ENCODE measurements around the gene ATAD3A.

The ATAD3A gene

GRCh38 chr1:1540818-1541628 lies 29.1 kb downstream of the ATAD3A start:
- Histone ChIP-seq H3K79me2 (ENCODE audit: control insufficient read depth, insufficient read depth, low read length, unreplicated experiment) (peaks cover 22% of the 10 kb centered on the region), H2AFZ (ENCODE audit: low read length, unreplicated experiment) (no peak overlapping the region), H3K4me3 (ENCODE audit: low read depth, low read length) (peak overlapping the region; percentile 94), H3K4me1 (ENCODE audit: control insufficient read depth, insufficient read depth, low read length, unreplicated experiment) (no peaks in the 10 kb centered on the region), H3K36me3 (ENCODE audit: insufficient read depth, low read length) (no peaks in the 10 kb centered on the region), H3K27me3 (ENCODE audit: insufficient read depth, low read length) (no peaks in the 10 kb centered on the region), H3K27ac (ENCODE audit: low read depth, low read length) (no peak overlapping the region)

- H3K27me3 ChIP-seq (ENCODE audit: insufficient read depth, low read length) = no peaks in the 10 kb centered on the region
- H3K36me3 ChIP-seq (ENCODE audit: insufficient read depth, low read length) = no peaks in the 10 kb centered on the region
- H3K4me1 ChIP-seq (ENCODE audit: control insufficient read depth, insufficient read depth, low read length, unreplicated experiment) = no peaks in the 10 kb centered on the region
- peaks cover 22% of the 10 kb centered on the region for H3K79me2 ChIP-seq (ENCODE audit: control insufficient read depth, insufficient read depth, low read length, unreplicated experiment)
- no peak overlapping the region for H3K27ac ChIP-seq (ENCODE audit: low read depth, low read length)
- no peak overlapping the region for H2AFZ ChIP-seq (ENCODE audit: low read length, unreplicated experiment)
- H3K4me3 ChIP-seq (ENCODE audit: low read depth, low read length) = no peak overlapping the region
These were observed 30.2 kb downstream of the ATAD3A start for GRCh38 chr1:1541956-1542765.

- Histone ChIP-seq H3K4me1 (ENCODE audit: control insufficient read depth, insufficient read depth, low read length, unreplicated experiment) (no peaks in the 10 kb centered on the region), H2AFZ (ENCODE audit: low read length, unreplicated experiment) (no peak overlapping the region), H3K79me2 (ENCODE audit: control insufficient read depth, insufficient read depth, low read length, unreplicated experiment) (peaks cover 15% of the 10 kb centered on the region), H3K36me3 (ENCODE audit: insufficient read depth, low read length) (no peaks in the 10 kb centered on the region), H3K27ac (ENCODE audit: low read depth, low read length) (no peak overlapping the region), H3K27me3 (ENCODE audit: insufficient read depth, low read length) (no peaks in the 10 kb centered on the region), H3K4me3 (ENCODE audit: low read depth, low read length) (no peak overlapping the region)
These were observed 31.1 kb downstream of the ATAD3A start for GRCh38 chr1:1542766-1543705.

GRCh38 chr1:1543706-1544099 lies 31.7 kb downstream of the ATAD3A start:
- Histone ChIP-seq H2AFZ (ENCODE audit: low read length, unreplicated experiment) (no peak overlapping the region), H3K4me1 (ENCODE audit: control insufficient read depth, insufficient read depth, low read length, unreplicated experiment) (no peaks in the 10 kb centered on the region), H3K36me3 (ENCODE audit: insufficient read depth, low read length) (no peaks in the 10 kb centered on the region), H3K79me2 (ENCODE audit: control insufficient read depth, insufficient read depth, low read length, unreplicated experiment) (peaks cover 10% of the 10 kb centered on the region), H3K4me3 (ENCODE audit: low read depth, low read length) (no peak overlapping the region), H3K27ac (ENCODE audit: low read depth, low read length) (no peak overlapping the region), H3K27me3 (ENCODE audit: insufficient read depth, low read length) (no peaks in the 10 kb centered on the region)

GRCh38 chr1:1544544-1544943 lies 32.6 kb downstream of the ATAD3A start:
- H3K27ac ChIP-seq (ENCODE audit: low read depth, low read length) = no peak overlapping the region
- H3K4me1 ChIP-seq (ENCODE audit: control insufficient read depth, insufficient read depth, low read length, unreplicated experiment) = no peaks in the 10 kb centered on the region
- no peaks in the 10 kb centered on the region for H3K36me3 ChIP-seq (ENCODE audit: insufficient read depth, low read length)
- no peak overlapping the region for H3K4me3 ChIP-seq (ENCODE audit: low read depth, low read length)
- no peaks in the 10 kb centered on the region for H3K27me3 ChIP-seq (ENCODE audit: insufficient read depth, low read length)
- no peak overlapping the region for H2AFZ ChIP-seq (ENCODE audit: low read length, unreplicated experiment)
- H3K79me2 ChIP-seq (ENCODE audit: control insufficient read depth, insufficient read depth, low read length, unreplicated experiment) = peaks cover 1% of the 10 kb centered on the region

- Histone ChIP-seq H3K4me1 (ENCODE audit: control insufficient read depth, insufficient read depth, low read length, unreplicated experiment) (no peaks in the 10 kb centered on the region), H3K4me3 (ENCODE audit: low read depth, low read length) (no peak overlapping the region), H3K36me3 (ENCODE audit: insufficient read depth, low read length) (no peaks in the 10 kb centered on the region), H2AFZ (ENCODE audit: low read length, unreplicated experiment) (no peak overlapping the region), H3K79me2 (ENCODE audit: control insufficient read depth, insufficient read depth, low read length, unreplicated experiment) (no peaks in the 10 kb centered on the region), H3K27me3 (ENCODE audit: insufficient read depth, low read length) (no peaks in the 10 kb centered on the region), H3K27ac (ENCODE audit: low read depth, low read length) (no peak overlapping the region)
These were observed 34.2 kb downstream of the ATAD3A start for GRCh38 chr1:1545946-1546737.

GRCh38 chr1:1547011-1547410 lies 35.0 kb downstream of the ATAD3A start:
- Histone ChIP-seq H3K27ac (ENCODE audit: low read depth, low read length) (no peak overlapping the region), H2AFZ (ENCODE audit: low read length, unreplicated experiment) (no peak overlapping the region), H3K27me3 (ENCODE audit: insufficient read depth, low read length) (no peaks in the 10 kb centered on the region), H3K4me3 (ENCODE audit: low read depth, low read length) (no peak overlapping the region), H3K4me1 (ENCODE audit: control insufficient read depth, insufficient read depth, low read length, unreplicated experiment) (no peaks in the 10 kb centered on the region), H3K79me2 (ENCODE audit: control insufficient read depth, insufficient read depth, low read length, unreplicated experiment) (no peaks in the 10 kb centered on the region), H3K36me3 (ENCODE audit: insufficient read depth, low read length) (no peaks in the 10 kb centered on the region)

GRCh38 chr1:1547476-1547875 lies 35.5 kb downstream of the ATAD3A start:
- Histone ChIP-seq H3K4me3 (ENCODE audit: low read depth, low read length) (no peak overlapping the region), H3K27ac (ENCODE audit: low read depth, low read length) (no peak overlapping the region), H3K27me3 (ENCODE audit: insufficient read depth, low read length) (no peaks in the 10 kb centered on the region), H3K4me1 (ENCODE audit: control insufficient read depth, insufficient read depth, low read length, unreplicated experiment) (no peaks in the 10 kb centered on the region), H3K36me3 (ENCODE audit: insufficient read depth, low read length) (no peaks in the 10 kb centered on the region), H2AFZ (ENCODE audit: low read length, unreplicated experiment) (no peak overlapping the region), H3K79me2 (ENCODE audit: control insufficient read depth, insufficient read depth, low read length, unreplicated experiment) (peaks cover 3% of the 10 kb centered on the region)

GRCh38 chr1:1548591-1548990 lies 36.6 kb downstream of the ATAD3A start:
- no peaks in the 10 kb centered on the region for H3K4me1 ChIP-seq (ENCODE audit: control insufficient read depth, insufficient read depth, low read length, unreplicated experiment)
- no peak overlapping the region for H3K4me3 ChIP-seq (ENCODE audit: low read depth, low read length)
- H2AFZ ChIP-seq (ENCODE audit: low read length, unreplicated experiment) = no peak overlapping the region
- no peaks in the 10 kb centered on the region for H3K36me3 ChIP-seq (ENCODE audit: insufficient read depth, low read length)
- no peaks in the 10 kb centered on the region for H3K27me3 ChIP-seq (ENCODE audit: insufficient read depth, low read length)
- H3K79me2 ChIP-seq (ENCODE audit: control insufficient read depth, insufficient read depth, low read length, unreplicated experiment) = peaks cover 4% of the 10 kb centered on the region
- H3K27ac ChIP-seq (ENCODE audit: low read depth, low read length) = no peak overlapping the region

GRCh38 chr1:1550087-1550486 lies 38.1 kb downstream of the ATAD3A start:
- Histone ChIP-seq H3K36me3 (ENCODE audit: insufficient read depth, low read length) (no peaks in the 10 kb centered on the region), H3K79me2 (ENCODE audit: control insufficient read depth, insufficient read depth, low read length, unreplicated experiment) (peaks cover 9% of the 10 kb centered on the region), H2AFZ (ENCODE audit: low read length, unreplicated experiment) (no peak overlapping the region), H3K4me1 (ENCODE audit: control insufficient read depth, insufficient read depth, low read length, unreplicated experiment) (peaks cover 7% of the 10 kb centered on the region), H3K4me3 (ENCODE audit: low read depth, low read length) (no peak overlapping the region), H3K27me3 (ENCODE audit: insufficient read depth, low read length) (no peaks in the 10 kb centered on the region), H3K27ac (ENCODE audit: low read depth, low read length) (no peak overlapping the region)

Data from ACC112 (cell line).